ENCODE measurements around the gene GAD1.

The GAD1 gene

GRCh38 chr2:170895023-170895757, 78.5 kb downstream of the GAD1 start:
- DNase-seq (ENCODE audit: low read depth): no peak

- DNase-seq (ENCODE audit: low read depth): no peak
These were observed 79.9 kb downstream of the GAD1 start for GRCh38 chr2:170896622-170897021.

- DNase-seq (ENCODE audit: low read depth): no peak
These were observed 80.4 kb downstream of the GAD1 start for GRCh38 chr2:170897108-170897507.

- no peak for DNase-seq (ENCODE audit: low read depth)
These were observed 89.2 kb downstream of the GAD1 start for GRCh38 chr2:170905864-170906263.
